WI38 (cell line): ENCODE measurements around the gene SMG1.
"Not testable (repeated sequence)": the region's sequence is repeated elsewhere in the genome, so short reads cannot be mapped to it uniquely, and the experiment has no call there.

Experiments used
- H3K4me3 ChIP-seq: 2 replicates; pipeline ENCODE4 v1.5.1; 2011; ENCODE audit warnings: low read depth, mild to moderate bottlenecking, control low read depth, low read length
- CTCF ChIP-seq: IDR thresholded peaks from 2 replicates; pipeline ENCODE4 v1.5.1; 2012; ENCODE audit warnings: low read depth, mild to moderate bottlenecking, control low read depth, low read length

The SMG1 gene

GRCh38 chr16:18958621-18959029 is 32.4 kb upstream of the SMG1 start:
- H3K4me3 ChIP-seq, result no peak overlapping the region
- TF ChIP-seq CTCF, result no peak

- not testable (repeated sequence) for H3K4me3 ChIP-seq
Observed at GRCh38 chr16:18956658-18957241, 30.5 kb upstream of the SMG1 start.

- not testable (repeated sequence) for H3K4me3 ChIP-seq
Observed at GRCh38 chr16:18955874-18956580, 29.8 kb upstream of the SMG1 start.

GRCh38 chr16:18953547-18953946 is 27.3 kb upstream of the SMG1 start:
- H3K4me3 ChIP-seq, result no peak overlapping the region
- no peak for TF ChIP-seq CTCF

GRCh38 chr16:18950469-18951185 is 24.4 kb upstream of the SMG1 start:
- H3K4me3 ChIP-seq, result no peak overlapping the region
- TF ChIP-seq CTCF, result no peak

GRCh38 chr16:18948372-18949020 is 22.3 kb upstream of the SMG1 start:
- TF ChIP-seq CTCF, result no peak
- H3K4me3 ChIP-seq, result no peak overlapping the region

- H3K4me3 ChIP-seq, result no peak overlapping the region
- no peak for TF ChIP-seq CTCF
Observed at GRCh38 chr16:18945233-18945632, 19.0 kb upstream of the SMG1 start.

- H3K4me3 ChIP-seq, result no peak overlapping the region
- no peak for TF ChIP-seq CTCF
Observed at GRCh38 chr16:18943414-18943813, 17.2 kb upstream of the SMG1 start.
